D721Med (cell line): ENCODE results near the gene MAPK13.
A peak's percentile ranks its signal among the peaks of the same experiment; 100 is the strongest.
"Not testable (repeated sequence)": the region's sequence is repeated elsewhere in the genome, so short reads cannot be mapped to it uniquely, and the experiment has no call there.

ENCODE experiments used
- DNase-seq: peaks from one replicate; pipeline ENCODE4 v3.0.0; 2011; ENCODE audit warnings: low spot score; ENCODE audit not compliant: insufficient read length
- FAIRE-seq: peaks from 2 replicates; lab custom pipeline; 2011; peaks lifted over from hg19 to GRCh38; lab: Jason Lieb, UNC
- CTCF ChIP-seq: IDR thresholded peaks from 2 replicates; pipeline ENCODE4 v1.5.1; 2012; ENCODE audit warnings: mild to moderate bottlenecking, control low read depth; ENCODE audit not compliant: insufficient read depth; ENCODE audit errors: missing control alignments

Gene MAPK13

GRCh38 chr6:36129941-36130666 lies at the start of gene MAPK13:
Gene MAPK13, plus strand, starts transcription at chr6:36130513. Its CDS starts 70 bp downstream, at chr6:36130583.
- DNase-seq (no peak), FAIRE-seq (no peak)
- TF ChIP-seq CTCF: no peak

DNA sequence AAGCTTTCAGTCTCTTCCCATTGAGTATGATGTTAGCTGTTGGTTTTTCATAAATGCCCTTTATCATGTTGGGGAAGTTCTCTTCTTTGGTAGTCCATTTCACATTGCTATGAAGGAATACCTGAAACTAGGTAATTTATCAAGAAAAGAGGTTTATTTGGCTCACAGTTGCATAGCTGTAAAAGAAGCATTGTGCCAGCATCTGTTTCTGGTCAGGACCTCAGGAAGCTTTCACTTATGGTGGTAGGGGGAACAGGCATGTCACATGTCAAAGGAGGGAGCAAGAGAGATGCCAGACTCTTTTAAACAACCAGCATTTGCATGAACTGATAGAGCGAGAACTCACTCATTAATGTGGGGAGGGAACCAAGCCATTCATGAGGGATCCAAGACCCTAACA lies 48.0 kb upstream of the MAPK13 start:
- FAIRE-seq (peak; percentile 16), DNase-seq (no peak)
- TF ChIP-seq CTCF: no peak

- TF ChIP-seq CTCF: no peak
- FAIRE-seq (no peak), DNase-seq (no peak)
Measured at GRCh38 chr6:36083446-36083845, 46.9 kb upstream of the MAPK13 start.

- DNase-seq, FAIRE-seq: not testable (repeated sequence)
Measured at GRCh38 chr6:36088204-36088603, 42.1 kb upstream of the MAPK13 start.

- no peak for DNase-seq
- no peak for TF ChIP-seq CTCF
- FAIRE-seq: no peak
Measured at GRCh38 chr6:36089048-36089447, 41.3 kb upstream of the MAPK13 start.

DNA sequence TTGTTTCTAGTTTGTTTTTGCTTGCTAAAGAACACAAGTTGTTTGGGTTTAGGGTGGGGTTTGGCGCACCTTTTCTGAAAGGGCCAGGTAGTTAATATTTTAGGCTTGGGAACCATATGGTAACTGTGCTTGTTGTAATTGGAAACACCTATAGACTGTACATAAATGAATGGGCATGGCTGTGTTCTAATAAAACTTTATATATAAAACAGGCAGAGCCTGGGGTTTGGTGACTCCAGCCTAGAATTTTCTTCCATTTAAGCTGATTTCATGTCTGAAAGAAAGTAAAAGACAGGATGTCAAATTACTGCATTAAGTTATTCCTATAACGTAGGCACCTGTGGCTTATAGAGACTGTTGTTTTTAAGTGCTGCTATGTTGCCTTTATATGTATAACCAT lies 36.1 kb upstream of the MAPK13 start:
- no peak for TF ChIP-seq CTCF
- FAIRE-seq (no peak), DNase-seq (no peak)

DNA sequence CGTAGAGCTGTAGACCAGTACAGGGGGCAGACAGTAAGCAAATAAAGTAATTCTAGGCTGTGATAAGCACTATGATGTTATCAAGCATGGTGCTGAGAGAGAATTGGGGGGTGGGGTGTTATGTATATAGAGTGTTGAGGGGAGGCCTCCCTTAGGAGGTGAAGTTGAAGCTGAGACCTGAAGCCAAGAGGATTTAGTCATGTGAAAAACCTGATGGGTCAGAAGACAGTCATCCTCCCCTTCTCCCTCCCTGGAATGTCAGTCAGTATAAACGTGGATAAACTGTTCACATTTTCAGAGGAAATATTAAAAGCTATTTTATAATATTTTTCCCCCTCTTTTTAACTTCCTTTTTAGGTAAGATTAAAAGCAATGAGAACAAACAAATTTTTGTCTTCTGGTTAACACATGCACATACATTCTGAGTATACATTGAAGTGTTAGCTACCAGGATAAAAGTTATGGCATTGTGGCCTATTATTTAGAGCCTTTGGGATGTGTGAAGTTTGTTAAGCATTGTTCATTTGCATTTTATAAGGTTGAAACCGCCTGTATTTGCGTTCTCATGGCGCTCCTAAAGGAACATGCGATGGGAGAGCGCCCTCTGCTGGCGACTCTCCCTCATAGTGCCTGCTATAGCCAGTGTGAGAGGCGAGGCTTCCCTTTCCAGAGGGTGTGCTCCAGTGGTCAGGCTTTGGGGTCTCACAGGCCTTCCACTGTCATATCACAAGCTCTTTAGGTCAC lies 35.4 kb upstream of the MAPK13 start:
- peak; percentile 41 for FAIRE-seq
- TF ChIP-seq CTCF: peak; percentile 95
- no peak for DNase-seq
